ENCODE measurements around the gene MLF2.

GRCh38 chr12:6770094-6770493, 17.2 kb upstream of the MLF2 start:
- TF ChIP-seq CTCF (IDR thresholded peaks at IDR 0.05), result no peak
- TF ChIP-seq EZH2 (IDR thresholded peaks at IDR 0.05), result no peak

Measured in neural progenitor cell (in vitro differentiated cells).